Pons (tissue), 1 donor: Measurements from ENCODE around the gene SIX1.

Experiments
- DNase-seq: peaks from one replicate; pipeline ENCODE4 v3.0.0-alpha.2; 2016; ENCODE audit warnings: low spot score

Gene SIX1

DNA sequence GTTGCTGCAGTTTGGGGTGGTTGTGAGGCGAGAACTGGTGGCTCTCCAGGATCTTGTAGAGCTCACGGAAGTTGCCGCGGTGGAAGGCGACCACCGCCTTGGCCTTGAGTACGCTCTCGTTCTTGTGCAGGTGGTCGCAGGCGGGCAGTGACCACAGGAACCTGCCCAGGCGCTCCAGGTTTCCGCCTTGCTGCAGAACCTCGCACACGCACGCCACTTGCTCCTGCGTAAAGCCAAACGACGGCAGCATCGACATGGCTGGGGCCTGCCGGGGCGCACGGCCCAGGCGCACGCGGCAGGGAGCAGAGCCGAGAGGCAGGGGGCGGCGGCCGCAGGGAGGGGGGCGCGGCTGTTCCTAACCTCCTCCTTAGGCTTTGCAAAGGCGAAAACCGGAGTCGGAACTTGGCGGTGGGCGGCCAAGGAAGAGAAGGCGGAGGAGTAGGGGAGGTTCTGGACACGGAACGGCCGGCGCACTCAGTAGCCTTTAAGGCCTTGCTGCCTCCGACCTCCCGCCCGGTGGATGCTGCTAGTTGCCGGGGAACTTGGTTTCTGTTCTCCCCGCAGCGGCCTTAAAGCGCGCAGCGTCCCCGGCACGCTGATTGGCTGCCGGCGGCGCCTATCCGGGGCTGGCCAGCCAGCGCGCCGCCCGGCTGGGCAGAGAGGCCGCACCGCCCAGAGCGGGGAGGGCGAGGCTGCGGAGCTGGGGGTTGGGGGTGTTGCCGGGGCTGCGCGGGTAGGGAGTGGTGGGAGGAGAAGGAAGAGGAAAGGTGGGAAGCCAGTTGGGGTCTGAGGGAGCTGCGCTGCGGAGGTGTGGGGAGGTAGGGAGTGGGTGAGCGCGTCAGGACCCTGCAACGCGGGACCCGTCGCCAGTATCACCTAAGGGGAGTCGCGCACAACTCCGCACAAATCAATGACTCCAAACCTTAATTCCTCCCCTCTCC is at the start of gene SIX1:
SIX1 (minus strand) TSS at position 544 of the 941 bp plus-strand sequence; CDS start at position 256, 288 bp downstream.
- DNase-seq, result peak; percentile 14

DNA sequence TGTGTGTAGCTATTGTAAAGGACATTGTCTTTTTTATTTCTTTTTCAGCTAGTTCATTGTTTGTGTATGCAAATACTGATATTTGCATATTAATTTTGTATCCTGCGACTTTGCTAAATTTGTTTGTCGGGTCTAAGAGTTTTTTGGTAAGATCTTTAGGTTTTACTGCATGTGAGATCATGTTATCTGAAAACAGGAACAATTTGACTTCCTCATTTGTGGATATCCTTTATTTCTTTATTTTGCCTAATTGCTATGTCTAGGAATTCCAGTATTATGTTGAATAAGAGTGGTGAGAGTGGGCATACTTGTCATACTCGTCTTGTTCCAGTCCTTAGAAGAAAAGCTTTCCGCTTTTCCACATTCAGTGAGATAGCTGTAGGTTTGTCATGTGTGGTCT is 46.0 kb upstream of the SIX1 start:
- DNase-seq, result no peak

DNA sequence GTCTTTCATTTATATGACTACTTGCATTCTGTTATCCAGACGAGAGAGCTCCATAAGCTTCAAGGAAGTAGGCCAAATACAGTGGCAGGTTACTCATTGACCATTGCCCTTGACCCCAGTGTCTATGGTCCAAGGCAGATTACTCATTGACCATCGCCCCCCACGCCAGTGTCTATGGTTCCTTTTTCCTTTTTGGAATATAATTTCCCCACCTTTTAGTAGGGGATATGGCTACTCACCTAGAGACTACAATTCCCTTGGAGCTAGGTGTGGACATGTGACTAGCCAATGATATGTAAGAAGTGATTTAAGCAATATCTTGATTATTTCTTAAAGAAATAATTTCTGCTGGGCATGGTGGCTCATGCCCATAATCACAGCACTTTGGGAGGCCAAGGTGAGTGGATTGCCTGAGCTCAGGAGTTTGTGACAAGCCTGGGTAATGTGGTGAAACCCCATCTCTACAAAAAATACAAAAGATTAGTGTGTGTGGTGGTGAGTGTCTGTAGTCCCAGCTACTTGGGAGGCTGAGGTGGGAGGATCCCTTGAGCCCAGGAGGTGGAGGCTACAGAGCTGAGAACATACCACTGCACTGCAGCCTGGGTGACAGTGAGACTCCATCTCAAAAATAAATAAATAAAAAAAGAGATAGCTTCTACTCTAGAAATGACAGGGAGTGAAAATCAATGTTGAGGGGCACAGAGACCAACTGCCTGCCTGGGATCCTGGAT is 42.3 kb upstream of the SIX1 start:
- DNase-seq, result no peak

DNA sequence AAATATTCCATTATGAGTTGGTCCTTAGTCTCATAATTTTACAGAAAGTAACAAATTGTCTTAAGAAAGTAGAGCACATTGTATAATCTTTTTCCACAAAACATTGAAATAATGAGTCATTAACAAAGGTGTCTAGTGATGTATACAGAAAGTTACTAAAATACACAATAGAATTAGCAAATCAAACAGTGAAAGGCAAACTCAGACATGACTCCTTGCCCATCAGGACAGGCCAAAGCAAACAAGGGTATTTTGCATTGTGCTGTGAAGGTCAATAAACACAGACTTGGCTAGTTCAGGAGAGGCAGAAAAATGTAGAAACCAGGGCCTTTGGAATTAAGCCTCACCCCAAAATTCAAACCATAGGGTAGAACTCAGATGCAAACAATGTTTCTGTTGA is 37.6 kb upstream of the SIX1 start:
- DNase-seq, result no peak

DNA sequence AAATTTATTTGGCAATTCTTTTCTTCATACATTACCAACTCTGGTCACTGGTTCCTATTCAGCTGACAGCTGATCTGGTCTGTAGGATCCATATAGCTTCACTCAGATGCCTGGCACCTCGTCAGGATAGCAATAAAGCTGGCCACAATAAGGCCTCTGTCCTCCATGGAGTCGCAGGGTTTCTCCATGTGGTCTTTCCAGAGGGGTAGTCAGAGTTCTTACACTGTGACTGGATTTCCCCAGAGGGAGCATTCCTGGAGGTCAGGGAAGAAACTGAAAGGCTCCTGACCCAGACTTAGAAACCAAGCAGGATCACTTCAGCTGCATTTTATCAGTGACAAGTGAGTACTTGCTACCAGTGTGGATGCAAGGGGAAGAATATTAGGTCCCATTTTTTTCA is 34.9 kb upstream of the SIX1 start:
- no peak for DNase-seq

DNA sequence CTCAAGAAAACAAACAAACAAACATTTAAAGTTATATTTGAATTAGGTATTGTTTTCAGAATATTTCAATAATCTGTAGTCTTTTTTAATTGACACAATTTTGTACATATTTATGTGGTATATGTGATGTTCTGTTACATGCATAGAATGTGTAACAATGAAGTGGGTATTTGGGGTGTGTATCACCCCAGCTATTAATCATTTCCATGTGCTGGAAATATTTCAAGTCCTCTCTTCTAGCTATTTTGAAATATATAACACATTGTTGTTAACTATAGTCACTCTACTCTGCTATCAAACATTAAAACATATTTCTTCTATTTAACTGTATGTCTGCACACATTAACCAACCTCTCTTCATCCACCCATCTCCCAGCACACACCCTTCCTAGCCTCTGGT is 32.0 kb upstream of the SIX1 start:
- DNase-seq, result no peak

DNA sequence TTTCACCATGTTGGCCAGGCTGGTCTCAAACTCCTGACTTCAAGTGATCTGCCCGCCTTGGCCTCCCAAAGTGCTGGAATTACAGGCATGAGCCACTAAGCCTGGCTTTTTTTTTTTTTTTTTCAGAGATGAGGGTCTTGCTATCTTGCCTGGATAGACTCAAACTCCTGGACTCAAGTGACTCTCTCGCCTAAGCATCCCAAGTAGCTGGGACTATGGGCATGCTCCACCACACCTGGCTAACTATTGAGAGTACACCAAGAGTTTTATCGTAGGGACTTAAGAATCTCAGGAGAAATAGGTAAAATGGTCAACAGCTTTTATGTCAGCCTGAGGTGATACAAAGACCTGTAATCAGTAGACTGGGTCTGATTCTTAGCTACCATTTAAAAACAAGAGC is 31.2 kb upstream of the SIX1 start:
- DNase-seq, result no peak

DNA sequence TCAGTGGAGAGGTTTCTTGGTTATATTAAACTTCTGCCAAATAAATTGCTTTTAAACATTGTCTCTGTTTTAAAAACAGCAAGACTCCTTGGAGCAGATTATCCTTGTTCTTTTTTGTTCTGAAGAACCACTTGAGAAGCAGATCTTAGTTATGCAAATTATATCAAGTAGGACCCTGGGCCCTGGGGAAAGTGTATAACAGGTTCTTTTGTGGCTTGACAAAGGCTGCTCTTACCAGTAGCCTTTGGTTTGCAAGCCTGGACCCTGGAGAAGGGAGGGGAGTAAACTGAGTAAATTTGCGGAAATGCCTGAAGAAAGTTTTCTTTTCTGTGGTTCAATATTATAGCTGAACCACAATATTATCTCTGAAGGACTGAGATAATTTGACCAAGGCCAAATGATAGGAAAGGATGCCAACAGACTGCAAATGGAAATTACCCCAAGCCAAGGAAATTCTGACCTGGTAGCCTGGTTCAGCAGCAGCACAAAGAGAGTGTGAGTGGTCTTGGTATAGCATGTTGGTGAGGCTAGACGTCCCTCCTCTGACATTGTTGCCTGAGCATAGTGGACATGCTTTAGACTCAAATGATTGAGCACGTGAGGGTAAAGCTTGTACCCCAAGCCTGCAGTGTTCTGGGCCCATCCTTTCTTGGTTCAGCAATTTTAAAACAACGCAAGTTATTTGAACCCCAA is 30.4 kb upstream of the SIX1 start:
- DNase-seq, result no peak

DNA sequence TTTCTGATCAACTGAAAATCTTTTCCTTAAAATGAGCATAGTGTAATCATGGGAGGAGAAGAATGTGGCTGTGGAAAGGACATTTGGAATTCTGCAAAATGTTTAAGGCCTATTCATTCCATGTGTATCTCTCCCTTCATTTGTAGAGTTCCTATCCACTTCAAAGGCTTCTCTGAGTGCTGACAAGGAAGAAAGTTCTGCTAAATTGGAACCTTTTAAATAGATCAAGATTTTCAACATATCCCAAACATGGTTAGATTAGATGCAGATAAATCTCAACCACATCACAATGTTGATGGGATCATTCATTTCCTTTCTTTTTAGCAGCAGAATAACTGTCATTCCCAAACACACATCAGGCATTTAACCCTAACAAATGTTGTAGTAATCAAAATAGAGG is 28.4 kb upstream of the SIX1 start:
- no peak for DNase-seq

DNA sequence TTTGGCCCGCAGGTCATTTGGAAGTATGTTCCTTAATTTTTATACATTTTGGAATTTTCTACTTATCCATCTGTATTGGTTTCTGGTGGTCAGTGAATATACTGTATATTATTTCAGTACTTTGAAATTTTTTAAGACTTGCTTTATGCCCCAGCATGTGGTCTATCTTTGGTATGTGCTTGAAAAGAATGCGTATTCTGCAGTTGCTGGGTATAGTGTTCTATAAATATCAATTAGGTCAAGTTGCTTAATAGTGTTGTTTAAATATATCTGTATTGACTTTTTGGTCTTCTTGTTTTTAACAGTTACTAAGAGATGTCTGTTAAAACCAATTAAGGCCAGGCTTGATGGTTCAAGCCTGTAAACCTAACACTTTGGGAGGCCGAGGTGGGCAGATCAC is 21.7 kb upstream of the SIX1 start:
- DNase-seq, result no peak

DNA sequence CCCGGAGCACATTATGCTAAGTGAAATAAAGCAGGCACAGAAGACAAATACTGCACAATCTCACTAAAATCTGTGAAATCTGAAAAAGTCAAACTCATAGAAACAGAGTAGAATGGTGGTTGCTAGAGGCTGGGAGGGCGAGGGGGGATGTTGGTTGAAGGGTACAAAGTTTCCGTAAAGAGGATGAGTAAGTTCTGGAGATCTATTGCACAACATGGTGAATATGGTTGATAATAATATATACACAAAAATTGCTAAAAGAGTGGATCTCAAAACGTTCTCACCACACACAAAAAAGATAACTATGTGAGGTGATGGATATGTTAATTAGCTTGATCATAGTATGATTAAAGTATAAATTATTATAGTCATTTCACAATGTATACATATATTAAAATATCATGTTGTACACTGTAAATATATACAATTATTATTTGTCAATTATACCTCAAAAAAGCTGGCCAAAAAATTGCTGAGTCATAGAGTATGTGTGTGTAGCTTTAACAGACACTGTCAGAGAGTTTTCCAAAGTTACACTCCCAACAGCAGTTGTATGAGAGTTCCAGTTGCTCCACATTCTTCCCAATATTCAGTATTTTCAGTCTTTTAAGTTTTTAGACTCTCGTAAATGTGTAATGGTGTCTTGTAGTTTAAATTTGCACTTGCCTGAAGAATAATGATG is 19.3 kb upstream of the SIX1 start:
- no peak for DNase-seq

DNA sequence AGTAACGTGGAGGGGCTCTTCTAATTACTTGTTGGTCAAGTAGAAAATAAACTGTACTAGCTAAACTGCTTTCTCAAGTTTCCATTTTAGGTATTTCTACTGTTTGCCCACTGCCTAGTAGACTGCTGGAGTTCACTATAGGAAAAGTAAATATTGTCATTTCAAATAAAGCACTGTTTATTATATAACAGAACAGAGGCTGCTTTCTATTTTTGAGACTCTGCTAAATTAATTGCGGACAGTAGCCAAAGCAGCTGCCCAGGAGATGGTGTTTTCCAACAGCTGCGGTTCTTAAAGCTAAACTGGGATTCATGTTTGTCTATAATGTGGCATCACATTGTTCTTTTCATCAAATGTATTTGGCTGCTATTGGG is 15.9 kb upstream of the SIX1 start:
- no peak for DNase-seq

DNA sequence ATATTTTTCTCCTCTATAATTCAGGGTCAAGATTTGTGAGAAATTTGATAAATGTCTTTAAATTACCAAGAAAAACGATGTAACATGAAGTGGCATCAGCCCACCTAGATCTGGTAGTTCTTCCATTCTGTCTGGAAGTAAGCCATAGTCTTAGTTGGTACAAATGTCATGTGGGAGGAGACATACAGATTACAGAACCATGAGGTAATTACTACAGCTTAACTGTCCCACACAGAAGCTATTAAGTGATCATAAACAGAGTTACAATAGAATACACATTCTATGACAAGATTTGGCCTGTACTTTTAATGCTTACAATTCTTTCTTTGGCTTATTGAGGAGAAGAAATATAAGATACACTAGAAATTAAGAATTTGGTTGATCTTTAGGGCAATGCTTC is 13.7 kb upstream of the SIX1 start:
- no peak for DNase-seq

DNA sequence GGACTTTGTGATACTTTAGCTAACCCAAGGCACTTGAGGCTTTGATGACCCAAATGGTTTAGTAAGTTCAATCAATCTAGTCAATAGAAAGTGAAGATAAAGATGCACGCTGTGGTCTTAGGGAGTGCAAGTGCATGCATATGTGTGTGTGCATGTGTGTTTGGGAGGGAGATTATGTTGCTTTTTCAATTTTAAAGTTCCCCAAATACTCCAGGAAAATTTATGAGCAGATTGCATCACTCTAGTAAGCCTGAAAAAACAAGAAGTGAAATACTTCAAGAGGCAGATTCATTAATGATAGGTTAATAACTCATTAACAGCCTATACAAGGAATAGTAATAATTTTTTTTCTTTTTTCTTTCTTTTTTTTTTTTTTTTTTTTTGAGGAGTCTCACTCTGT is 12.4 kb upstream of the SIX1 start:
- DNase-seq, result no peak

DNA sequence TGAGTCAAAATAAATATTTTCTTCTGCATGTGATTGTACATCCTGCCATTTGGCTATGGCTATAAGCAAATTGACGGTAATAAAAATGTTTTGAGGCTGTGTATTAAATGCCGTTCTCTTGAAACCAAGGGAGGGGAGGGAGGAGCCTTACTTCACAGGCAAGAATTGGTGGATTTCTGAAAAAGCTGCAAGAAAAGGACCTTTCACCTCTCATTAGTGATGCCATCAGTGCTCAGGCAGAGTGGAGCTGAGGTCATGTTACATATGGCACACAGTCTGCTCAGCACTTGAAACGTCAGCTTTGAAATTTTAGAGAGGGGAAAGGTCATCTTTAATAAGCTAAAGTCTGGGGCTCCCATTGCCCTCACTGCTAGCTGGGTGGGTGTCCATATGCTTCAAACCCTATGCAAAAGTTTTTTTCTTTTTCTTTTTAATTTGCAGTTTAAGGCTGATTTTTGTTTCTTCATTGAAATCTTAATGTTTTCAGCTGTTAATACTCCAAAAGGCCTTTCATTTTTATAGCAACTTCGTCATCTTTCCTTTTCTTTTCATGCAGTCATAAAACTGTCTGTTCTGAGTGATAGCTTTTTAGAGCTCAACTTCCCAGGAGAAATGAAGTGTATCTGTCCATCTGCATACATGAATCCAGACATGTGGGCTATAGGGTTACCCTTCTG is 9.8 kb upstream of the SIX1 start:
- DNase-seq, result no peak

DNA sequence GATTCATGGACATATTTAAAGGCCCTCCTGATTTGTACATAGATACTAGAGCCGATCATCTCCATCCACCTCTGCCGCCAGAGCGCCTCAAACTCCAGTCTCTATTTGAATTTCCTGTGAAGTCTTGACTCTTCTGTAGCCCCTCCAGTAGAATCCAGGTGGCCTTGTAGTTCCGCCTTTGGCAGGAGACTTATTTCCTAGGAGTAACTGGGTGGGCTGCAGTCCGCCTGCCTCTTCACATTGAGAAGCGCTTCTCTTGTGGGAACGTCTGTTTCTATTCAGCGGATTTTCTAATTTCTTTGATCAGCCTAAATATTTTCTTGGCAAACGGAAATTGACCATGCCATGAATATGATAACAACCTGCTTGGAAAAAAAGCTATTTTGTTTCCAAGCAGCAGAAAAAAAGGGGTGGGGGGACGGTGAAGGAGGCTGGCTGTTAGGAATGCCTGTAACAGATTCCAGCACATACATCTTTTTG is 9.0 kb upstream of the SIX1 start:
- DNase-seq, result no peak

DNA sequence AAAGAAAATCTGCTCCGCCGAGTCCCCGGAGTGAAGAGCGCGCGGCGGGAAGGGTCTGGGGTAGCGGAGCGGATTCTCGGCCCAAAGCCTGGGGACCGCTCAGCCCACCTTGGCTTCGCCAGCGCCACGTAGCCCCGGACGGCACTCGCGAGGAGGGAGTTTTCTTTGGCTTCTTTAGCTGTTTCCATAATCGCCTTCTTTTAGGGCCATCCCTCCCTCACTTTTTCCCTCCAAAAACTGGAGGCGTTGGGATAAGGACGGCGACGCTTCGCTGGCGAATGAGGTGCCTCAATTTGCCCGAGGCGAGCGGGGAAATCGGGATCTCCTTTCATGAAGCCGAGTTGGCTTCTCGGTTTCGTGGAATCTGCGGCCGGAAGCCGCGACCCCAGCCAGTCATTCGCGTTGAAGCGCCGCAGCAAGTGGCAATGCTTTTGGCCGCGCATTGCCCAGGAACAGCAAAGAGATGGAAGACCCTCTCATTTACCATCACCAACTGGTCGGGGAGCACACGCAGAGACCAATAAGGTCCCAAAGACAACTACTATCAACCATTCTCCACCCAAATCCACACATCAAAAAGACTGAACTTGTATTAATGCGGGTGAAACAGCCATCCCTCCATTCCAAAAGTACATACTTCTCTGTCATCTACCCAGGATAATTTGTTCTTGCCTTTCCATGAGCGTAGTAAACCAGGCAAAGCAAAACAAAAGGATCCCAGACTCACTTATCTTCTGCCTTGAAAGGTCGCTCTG is 8.4 kb upstream of the SIX1 start:
- no peak for DNase-seq

DNA sequence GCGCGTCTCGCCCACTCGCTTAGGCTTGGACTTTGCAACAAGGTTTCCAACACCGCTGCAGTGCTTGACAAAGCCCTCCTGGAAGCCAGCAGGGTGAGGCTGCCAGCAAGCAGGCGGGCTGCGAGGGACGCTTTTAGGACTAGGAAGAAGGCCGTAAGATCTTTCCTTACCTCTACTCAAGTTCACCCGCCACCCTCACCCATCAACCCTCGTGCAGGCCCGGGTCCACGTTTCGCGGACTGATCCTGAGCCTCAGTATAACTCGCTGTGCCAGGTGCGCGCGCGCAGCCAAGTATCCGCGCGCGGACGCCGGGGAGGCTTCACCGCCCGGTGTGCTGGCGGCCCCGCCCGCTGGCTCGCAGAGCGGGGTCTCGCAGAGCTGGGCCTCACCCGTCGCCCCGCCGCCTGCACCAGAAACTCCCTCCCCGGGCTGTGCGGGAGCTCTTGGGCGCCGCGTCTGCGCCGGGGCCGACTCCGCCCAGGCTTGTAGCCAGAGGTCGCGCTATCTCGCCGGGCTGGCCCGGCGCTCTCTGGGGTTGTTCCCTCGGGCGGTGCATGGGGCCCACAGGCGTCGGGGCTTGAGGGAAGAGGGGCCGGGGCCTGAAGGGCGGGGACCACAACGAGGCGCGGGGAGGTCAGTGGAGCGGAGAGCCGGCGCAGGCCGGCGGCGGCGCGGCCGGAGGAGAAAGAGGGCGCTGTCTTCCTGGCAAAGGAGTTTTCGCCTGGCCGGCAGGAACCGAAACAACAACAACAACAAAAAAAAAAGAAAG is 7.6 kb upstream of the SIX1 start:
- no peak for DNase-seq

DNA sequence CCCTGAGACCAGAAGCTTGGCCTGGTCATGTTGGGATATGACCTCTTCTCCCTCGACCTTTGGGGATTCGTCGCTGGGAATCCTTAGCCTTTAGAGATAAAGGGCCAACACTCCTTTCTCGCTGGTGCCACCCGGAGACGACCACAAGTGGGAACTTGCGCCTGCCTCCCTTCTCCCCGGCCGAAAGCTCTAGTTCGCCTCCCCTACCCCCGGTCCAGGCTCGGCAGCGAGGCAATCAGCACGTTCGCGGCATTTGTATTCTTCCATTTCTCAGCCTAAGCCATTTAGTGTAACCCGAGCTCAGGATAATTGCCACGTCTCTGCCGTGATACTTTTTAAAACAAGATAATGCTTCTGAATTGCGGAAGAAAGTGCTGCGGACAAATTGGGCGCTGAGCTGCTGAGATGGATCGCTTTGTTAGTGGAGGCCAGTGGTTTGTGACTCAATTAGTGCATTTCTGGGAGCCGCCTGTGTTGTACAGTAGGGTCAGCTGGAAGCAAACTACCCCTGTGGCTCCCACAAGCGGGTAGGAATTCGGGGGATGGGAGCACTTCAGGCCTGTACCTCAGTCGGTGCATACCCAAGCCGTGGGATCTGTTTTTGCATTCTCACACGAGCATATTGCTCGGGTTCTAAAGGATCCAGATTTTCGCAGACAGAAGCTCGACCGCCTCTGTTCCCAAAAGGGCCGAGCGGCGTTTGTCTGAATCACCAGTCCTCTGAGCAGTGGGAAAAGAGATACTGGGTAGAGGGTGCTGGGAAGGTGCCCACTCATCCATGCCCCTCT is 6.8 kb upstream of the SIX1 start:
- DNase-seq, result no peak
